22Rv1 (cell line): ENCODE results near the gene POU3F1.

Source experiments
- H3K27ac ChIP-seq: fragments of 450-650 bp; 2 replicates; pipeline ENCODE4 v1.5.1; 2017
- ZFX ChIP-seq: fragments of 450-650 bp; IDR thresholded peaks from 2 replicates; pipeline ENCODE4 v1.6.1; 2017; ENCODE audit warnings: antibody characterized with exemption, borderline replicate concordance
- TF ChIP-seq, protein P1 (sequence below): fragments of 450-650 bp; IDR thresholded peaks from 2 replicates; pipeline ENCODE4 v1.5.1; 2017; ENCODE audit warnings: mild to moderate bottlenecking

The POU3F1 gene

DNA sequence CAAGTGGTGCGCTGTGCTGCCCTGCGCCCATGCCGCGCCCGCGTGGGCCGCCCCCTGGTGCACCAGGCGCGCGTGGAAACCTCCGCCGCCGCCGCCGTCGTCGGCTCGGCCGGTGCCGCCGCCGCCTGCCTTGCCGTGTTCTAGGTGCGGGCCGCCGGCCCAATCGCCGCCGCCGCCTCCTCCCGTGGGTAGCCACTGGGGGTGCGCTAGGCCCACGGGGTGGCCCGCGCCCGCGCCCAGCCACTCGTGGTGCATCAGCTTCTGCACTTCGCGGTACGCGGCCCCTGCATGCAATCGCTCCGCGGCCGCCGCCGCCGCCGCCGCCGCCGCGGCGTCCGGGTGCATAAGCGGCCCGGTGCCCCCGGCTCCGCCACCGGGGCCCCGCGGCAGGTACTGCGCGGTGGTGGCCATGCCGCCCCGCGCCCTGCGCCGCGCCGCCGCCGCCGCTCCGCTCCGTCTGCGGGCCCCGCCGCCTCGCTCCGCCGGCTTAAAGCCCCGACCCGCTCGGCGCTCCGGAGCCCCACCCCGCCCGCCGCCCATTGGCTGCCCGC, at the start of gene POU3F1:
Gene POU3F1 (minus strand): TSS at position 461 of the 551 bp plus-strand sequence. CDS start 50 bp downstream, at position 411.
- no peak for TF ChIP-seq ZFX
- TF ChIP-seq, protein P1, sequence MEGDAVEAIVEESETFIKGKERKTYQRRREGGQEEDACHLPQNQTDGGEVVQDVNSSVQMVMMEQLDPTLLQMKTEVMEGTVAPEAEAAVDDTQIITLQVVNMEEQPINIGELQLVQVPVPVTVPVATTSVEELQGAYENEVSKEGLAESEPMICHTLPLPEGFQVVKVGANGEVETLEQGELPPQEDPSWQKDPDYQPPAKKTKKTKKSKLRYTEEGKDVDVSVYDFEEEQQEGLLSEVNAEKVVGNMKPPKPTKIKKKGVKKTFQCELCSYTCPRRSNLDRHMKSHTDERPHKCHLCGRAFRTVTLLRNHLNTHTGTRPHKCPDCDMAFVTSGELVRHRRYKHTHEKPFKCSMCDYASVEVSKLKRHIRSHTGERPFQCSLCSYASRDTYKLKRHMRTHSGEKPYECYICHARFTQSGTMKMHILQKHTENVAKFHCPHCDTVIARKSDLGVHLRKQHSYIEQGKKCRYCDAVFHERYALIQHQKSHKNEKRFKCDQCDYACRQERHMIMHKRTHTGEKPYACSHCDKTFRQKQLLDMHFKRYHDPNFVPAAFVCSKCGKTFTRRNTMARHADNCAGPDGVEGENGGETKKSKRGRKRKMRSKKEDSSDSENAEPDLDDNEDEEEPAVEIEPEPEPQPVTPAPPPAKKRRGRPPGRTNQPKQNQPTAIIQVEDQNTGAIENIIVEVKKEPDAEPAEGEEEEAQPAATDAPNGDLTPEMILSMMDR, result no peak
- no peak within 1 kb of the TSS for H3K27ac ChIP-seq

DNA sequence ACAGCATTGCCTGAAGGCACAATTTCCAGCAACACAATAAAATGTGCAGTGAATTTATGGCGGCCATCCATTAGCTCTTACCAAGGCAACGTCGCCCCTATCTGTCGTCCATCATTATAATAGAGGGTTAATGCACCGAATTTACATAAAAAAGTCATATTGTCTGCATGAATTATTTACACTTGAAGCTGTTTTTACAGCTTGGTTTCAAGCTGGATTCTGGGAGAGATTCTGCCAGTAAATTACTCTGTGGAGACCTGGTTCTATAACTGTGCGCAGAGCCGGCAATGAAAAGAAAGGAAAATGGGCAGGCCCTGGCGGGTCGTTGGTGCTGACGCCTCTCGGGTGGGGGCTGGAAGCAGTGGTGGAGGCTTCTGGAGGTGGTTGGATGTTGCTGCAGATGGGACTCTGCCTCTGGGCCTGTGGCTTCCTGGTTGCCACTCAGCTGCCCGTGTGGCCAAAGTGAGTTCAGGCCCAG, 48.9 kb upstream of the POU3F1 start:
- no peak overlapping the region for H3K27ac ChIP-seq
- TF ChIP-seq ZFX, result no peak
- TF ChIP-seq, protein P1, result no peak

DNA sequence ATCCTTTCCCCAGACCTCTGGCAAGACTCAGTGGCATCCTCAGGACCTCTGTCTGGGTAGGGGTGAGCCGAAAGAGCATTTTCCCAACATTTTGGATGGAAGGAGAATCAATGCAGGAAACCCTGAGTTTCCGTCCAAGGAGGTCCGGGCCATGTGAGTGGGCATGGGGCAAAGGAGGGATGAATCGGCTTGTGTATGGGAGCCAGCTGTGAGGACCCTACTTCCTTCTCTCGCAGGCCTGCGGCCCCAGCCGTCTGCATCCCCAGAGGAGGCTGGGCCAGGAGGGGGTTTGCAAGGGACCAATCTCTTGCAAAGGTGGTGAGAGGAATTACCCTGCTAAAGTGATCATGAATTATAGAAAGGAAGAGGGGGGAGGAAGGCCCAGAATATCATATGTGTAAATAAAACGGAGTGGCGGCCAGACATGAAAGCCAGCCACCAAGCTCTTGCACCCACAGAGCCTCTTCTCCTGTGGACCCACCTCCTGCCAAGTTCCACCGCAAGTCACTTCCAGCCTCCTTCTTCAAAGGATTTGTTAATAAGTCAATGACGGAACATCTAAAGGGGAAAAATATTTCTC, 48.2 kb upstream of the POU3F1 start:
- H3K27ac ChIP-seq, result no peak overlapping the region
- TF ChIP-seq, protein P1, result no peak
- TF ChIP-seq ZFX, result no peak

DNA sequence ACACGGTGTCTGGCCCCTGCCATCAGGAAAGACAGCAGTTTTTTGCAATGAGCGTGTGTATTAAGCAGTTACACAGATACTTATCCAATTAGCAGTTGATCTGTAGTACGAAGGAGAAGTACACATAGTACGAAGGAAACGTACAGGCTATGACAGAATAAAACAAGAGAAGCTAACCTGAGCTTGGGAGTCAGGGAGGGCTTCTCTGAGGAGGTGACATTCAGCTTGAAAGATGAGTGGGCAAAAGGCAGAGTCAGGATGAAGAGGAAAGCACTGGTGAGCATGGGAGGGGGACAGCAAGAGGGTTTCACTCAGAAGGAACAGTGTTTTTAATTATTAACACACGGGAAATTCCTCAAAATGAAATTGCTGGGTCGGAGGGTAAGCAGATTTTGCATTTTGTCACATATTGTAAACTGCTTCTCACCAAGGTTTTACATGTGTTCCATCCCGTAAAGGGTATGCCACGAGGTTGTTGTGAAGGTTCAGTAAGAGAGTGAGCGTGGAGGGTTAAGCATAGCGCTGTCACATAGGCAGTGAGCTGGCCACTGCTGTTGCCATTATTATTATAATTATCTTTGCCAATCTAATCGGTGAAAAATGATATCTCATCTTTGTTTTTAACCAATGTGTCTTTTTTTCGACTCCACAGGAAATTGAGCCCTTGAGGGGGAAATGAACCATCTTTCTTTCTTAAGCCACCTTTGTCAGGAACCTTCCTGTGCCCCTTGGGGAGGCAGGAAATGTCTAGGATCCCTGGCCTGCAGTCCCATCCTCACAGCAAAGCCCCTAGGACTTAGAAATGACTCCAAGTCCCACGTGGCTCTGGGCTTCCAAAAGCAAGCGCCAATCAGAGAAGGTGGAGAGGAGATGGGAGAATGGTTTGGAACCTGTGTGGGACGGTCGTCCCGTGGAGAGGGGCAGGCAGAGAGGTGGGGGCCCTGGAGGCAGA, 47.3 kb upstream of the POU3F1 start:
- no peak overlapping the region for H3K27ac ChIP-seq
- TF ChIP-seq ZFX, result no peak
- TF ChIP-seq, protein P1, result no peak

DNA sequence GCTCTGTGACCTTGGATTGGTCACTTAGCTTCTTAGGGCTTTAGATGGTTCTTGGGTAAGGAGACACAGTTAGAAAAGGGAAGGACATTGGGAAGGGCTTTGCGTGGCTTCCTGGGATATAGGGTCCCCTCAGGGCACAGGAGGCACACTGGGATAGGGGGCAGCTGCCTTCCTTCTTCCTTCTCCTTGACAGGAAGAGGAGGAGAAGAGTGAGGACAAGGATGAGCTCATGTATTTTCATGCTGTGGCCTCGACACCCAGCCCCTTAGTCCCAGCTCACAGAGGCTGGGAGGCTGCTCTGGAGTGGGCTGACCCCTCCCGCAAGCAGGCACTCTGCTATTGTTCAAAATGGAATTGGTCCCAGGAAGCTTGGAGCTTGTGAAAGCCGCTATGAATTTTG, 45.7 kb upstream of the POU3F1 start:
- TF ChIP-seq ZFX, result no peak
- TF ChIP-seq, protein P1, result no peak
- H3K27ac ChIP-seq, result no peak overlapping the region

DNA sequence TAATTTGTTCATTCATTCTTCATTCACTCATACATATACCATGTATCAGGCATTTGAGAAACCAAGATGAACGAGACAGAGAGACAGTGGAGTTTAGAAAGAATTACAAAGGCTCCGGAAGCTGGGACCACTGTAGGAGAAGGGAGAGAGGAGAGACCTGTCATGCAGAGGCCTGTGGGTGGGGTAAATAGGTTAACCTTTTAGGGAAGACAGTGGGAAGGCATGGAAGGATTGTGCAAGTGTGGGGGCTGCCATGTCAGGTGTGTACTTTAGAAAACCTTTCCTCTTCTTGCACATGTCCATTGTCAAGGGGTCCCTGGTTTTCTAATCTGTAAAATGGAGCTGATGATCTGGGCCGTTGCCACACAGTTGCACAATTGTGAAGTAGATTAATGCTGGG, 44.2 kb upstream of the POU3F1 start:
- no peak for TF ChIP-seq ZFX
- TF ChIP-seq, protein P1, result no peak
- H3K27ac ChIP-seq, result no peak overlapping the region
